Ovary (tissue), 3 donors: ENCODE results near the gene KCNIP3.

Source experiments
- CTCF ChIP-seq, 3 donors: fragments of 450-650 bp in 2 of 3; fragments of 200-600 bp in 1 of 3; IDR thresholded peaks; one replicate each; pipeline versions ENCODE4 v1.5.1 to v1.8.0; 2016 to 2022; ENCODE audit warnings: antibody characterized with exemption in 3 of 3, mild to moderate bottlenecking in 1 of 3
- EP300 ChIP-seq: sonication (generic); formaldehyde crosslinking; IDR thresholded peaks from one replicate; pipeline ENCODE4 v1.6.1; 2017; ENCODE audit warnings: antibody characterized with exemption
- POLR2A ChIP-seq: fragments of 450-650 bp; IDR thresholded peaks from one replicate; pipeline ENCODE4 v1.6.1; 2017; ENCODE audit warnings: antibody characterized with exemption, mild to moderate bottlenecking, moderate library complexity
- donor health status: DM: no; HTN: no; CAD: no.

- TF ChIP-seq CTCF (IDR thresholded peaks at IDR 0.05) (no peak), POLR2A (no peak), EP300 (no peak)
These were observed 51.7 kb downstream of the KCNIP3 start for GRCh38 chr2:95348609-95349567.
